GM21786 (cell line): Measurements from ENCODE around the gene PRDM15.

Experiments
- ATAC-seq: cut with Tn5 transposase; IDR thresholded peaks from one replicate; pipeline ENCODE4 v1.9.1; 2021; ENCODE audit not compliant: unreplicated experiment

The PRDM15 gene

GRCh38 chr21:41752231-41752681 lies 126.9 kb downstream of the PRDM15 start:
- ATAC-seq = no peak

- ATAC-seq = no peak
Observed at GRCh38 chr21:41751611-41752011, 127.5 kb downstream of the PRDM15 start.

GRCh38 chr21:41750532-41751151 lies 128.5 kb downstream of the PRDM15 start:
- ATAC-seq = no peak

- ATAC-seq = no peak
Observed at GRCh38 chr21:41750051-41750450, 129.1 kb downstream of the PRDM15 start.

GRCh38 chr21:41749286-41749685 lies 129.9 kb downstream of the PRDM15 start:
- ATAC-seq = no peak
